NCI-H1092 (cell line): ENCODE results near the gene KEL.

ENCODE experiments used
- DNase-seq: peaks from one replicate; lab custom pipeline; 2025; lab: John Stamatoyannopoulos, UW

The KEL gene

DNA sequence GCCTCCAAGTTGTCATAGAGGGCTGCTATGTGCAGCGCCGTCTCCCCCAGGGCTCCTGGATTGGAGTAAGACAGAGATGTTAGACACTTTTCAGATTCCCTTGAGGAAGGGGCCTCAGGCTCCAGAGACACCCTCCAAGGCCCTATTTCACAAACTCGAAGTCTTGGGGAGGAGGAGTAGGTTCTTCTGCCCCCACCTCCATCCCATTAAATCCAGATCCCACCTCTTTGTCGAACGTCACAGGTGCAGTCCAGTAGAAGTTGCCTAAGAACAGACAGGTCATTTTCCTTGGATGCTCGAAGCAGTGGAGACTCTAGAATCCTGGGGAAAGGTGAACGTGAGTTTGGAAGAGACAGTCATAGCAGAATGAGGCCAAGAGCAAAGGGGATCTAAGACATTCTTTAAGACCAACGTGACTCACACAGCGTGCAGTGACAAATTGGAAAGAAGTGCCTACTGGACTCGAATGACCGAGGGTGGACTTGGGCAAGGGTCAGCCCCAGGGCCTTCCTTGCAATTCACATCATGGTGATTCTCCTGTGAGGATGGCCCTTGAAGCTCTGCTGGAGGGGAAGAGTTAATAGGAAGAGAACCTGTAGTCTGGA is 31.9 kb downstream of the KEL start:
- no peak for DNase-seq

DNA sequence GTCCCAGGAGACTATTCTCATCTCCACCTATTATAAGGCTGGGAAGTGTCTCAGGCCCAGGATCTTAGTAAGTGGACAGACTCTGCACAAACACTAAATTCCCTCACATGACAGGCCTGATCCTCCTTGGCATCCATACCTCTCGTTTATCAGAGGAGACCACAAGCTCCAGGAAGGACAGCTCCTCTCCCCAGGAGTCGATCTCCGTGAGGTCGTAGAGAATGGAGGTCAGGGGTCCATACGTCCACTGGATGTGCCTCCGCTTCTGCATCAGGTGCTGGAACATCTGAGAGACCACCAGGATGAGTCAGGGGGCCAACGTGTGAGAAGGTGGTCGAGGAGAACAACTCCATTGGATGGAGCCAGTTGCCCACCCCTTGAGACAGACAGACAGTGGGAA is 34.2 kb downstream of the KEL start:
- no peak for DNase-seq

DNA sequence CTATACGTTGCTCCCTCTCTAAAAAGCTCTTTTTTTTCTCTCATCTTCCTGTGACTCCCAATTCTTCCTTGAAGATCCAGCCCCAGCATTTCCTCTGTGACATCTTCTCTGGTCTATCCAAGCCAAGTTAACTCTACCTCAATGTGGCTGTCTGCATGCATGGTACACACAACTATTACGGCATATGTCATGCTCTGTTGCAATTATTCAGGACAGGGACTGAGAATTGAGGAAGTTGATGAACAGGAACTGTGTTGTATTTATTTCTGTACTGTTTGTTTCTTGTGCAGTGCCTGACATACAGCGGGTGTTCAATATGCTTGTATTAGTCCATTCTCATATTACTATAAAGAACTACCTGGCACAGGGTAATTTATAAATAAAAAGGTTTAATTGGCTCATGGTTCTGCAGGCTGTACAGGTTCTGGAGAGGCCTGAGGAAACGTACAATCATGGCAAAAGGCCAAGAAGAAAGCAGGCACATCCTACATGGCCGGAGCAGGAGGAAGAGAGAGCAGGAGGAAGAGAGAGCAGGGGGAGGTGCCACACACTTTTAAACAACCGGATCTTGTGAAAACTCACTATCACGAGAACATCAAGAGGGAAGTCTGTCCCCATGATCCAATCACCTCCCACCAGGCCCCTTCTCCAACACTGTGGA is 34.9 kb downstream of the KEL start:
- no peak for DNase-seq

DNA sequence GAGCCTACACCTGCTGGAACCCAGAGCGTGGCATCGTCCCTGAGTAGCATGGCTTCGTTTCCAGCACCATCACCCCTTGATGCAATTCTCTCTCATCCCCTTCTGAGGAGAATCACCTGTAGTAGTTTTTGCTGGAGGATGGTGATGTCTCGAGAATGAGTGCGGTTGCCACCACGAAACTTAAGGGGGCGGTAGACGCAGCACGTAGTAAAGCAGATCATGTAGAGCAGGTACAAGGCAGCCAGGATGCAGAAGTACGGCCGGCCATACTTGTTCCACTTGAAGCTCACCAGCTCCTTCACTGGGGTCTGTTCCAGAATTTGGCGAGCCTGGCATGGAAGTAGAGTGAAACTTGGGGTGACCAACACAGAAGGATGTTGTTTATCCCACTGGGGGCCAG is 36.8 kb downstream of the KEL start:
- DNase-seq: no peak

DNA sequence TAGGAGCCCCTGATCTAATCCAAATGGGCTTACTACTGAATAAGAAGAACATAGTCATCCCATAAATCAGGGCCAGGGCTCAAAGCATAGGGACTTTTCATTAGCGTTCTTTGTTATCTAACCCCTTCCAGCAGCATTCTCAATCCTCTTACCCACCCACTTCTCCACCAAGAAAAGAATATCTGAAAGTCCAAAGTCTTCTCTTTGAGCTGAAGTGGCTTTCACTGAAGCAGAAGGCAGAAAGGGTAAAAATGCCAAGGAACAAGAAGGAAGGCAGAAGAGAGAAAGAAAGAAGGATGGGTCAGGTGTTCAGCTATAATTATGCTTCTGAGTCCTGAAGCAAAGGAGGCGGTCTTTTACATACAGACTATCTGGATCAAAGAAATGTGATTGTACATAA is 38.8 kb downstream of the KEL start:
- DNase-seq: no peak

DNA sequence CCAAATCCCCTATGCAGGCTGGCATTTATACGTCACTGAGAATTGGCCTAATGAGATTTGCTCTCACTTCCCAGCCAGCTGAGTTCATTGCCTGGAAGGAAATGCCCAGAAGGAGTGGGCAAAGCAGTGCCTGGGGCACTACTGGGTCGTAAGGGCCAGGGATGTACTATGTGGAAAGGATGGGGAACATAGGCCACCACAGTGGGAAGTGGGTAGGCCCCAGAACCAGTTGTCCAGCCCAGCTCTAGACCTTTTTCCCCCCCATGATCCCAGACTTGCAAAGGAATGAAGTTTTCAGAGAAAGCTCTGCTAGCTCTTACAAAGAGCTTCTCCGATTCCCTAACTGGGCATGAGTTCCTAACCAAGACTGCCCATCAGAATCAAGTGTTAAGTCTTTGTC is 42.5 kb downstream of the KEL start:
- no peak for DNase-seq

DNA sequence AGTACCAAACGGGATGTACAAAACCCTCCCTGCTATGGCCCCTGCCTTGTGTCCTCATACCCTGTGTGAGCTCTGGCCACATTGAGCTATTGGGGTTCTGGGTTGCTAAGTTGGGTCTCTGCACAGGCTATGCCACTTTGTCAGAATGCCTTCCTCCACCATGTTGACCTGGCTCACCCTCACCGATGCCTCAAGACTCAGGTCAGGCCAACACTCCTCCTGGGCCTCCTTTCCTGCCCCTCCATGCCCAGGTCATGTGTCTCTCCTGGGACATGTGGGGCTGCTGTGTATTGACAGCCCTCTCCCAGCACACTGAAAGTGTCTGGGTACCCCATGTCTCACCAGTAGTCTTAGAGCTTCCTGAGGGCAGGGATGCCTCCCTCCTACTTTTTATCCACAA is 43.3 kb downstream of the KEL start:
- DNase-seq: no peak

DNA sequence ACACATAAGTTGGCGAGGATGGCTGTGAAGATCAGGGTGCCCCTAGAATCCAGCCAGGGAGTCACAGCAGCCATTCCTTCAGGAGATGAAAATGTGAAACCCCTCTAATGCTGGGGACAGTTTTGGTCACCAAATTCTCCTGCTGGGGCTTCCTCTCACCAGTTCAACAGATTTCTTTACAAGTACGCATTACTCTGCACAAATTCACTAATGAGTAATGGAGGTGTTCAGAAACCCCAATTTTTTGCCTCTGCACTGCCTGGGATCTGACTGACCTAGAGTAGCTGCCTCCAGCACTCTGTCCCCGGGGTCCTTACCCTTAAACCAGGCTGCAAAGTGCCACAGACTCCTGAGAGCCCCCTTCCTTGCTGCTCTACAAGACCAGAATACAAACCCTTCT is 44.7 kb downstream of the KEL start:
- DNase-seq: no peak

DNA sequence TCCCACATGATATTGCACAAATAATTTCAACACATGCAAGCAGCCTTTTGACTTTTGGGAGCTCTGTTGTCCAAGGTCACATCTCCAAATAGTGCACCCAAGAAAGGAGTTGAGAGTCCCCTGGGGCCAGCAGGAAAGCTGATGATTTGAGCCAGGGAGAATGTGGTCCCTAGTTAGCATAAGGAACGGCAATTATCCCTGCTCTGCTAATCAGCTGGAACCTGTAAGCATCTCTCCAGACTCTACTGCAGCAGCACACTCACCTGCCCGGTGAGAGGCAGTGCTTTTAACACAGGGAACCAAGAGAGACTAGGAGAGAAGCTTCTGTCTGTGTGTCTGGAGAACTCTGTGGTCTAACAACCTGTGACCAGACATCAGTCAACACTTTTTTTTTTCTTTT is 45.7 kb downstream of the KEL start:
- DNase-seq: no peak

DNA sequence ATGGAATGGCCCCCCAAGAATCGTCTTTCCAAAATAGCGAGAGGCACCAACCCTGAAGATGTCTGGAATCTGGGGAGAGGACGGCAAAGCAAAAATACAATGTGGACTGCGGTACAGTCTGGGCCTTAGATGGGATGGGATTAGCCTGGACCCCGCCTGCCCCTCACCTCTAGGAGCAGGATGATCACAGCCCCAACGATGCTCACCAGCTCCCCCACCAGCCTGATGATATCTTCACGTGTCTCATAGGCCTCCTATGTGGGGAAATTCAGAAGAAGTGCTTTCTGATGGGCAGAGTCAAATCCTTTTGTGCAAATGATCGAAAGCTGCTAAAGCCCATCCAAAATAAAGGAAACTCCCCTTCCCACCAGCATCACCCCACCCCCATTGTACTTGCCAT is 46.8 kb downstream of the KEL start:
- DNase-seq: no peak

DNA sequence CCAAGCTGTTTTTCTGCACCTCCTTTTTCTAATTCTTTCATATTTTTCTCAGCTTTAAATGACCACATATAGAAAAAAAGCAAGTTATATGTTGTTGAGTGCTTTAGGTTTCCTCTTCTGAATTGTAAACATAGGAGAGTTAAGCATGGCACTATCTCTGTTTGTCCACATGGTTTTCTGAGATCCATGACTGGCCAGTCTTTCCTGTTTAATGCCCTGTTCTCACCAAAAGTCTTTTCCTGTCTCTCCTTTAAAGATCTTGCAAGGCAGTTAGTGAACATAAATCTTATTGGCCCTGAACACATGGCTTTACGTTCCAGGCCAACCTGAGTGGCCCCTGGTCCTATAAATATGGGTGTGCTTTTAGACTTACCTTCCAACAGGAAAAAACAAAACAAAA is 48.0 kb downstream of the KEL start:
- DNase-seq: no peak

DNA sequence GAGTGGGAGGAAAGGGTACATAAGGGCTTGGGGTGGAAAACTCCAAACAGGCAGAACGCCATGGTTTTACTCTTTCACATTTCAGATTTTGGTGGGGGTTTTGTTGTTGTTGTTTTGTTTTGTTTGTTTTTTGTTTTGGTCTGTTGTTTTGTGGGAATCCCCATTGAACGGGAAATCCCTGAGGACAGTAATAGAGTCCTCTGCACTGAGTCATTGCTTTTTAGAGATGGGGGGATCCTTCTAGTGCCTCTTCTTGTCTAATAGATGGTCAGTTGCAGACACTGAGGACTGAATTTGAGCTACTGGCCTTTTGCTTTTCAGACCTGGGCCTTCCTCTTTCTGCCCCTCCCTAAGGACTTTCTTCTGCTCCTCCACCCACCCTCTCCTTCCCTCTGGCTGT is 48.6 kb downstream of the KEL start:
- DNase-seq: no peak

DNA sequence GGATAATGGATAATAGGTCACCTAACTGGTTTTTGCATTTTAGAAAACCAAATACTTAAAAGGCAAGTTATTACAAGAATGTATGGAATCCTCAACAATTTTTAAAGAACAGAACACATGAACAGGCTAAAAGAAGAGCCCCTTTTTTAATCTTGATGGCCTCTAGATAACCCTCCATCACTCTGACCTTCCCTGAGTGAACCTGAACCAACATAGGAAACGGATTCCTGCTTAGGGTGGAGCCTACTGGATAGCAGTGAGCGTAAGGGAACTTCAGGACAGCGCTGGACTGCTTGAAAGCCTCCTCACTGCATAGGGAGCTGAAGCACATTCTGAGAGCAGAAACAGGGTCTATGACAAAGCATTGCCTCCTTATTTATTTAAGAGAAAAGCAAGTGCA is 49.1 kb downstream of the KEL start:
- no peak for DNase-seq

DNA sequence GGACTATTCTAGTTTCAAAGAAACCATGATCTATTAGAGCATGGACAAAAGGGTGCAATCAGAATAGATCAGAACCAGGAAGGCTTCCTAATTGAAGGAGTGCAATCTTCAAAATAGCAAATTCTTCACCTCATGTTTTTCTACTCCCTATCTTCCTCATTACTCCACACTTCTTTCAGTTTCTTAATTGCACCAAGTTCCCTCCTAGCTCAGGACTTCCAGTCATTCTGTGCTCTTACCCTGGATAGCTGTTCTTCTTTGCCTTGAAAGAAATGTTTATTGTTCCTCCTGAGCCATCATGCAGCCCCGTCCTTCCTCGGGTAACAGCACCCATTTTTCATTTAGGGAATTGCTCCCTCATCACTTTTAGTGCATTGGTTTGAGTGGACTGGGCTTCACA is 51.7 kb downstream of the KEL start:
- DNase-seq: no peak

DNA sequence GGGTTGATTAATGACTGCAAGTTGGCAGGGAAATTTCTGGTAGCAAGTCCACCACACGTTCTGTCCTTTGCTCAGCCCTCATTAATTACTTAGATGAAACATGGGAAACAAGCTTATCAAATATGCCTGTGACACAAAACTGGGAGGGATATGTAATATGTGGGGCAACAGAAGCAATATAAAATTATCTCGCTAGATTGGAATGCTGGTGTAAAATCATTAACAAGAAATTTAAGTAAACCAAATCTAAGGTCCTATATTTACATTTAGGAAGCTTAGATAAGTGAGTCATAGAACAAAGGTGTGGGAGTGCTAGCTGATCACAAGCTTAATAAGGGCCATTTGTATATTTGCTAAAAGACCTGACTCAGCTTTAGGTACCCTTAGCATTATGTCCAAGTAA is 52.1 kb downstream of the KEL start:
- DNase-seq: no peak

DNA sequence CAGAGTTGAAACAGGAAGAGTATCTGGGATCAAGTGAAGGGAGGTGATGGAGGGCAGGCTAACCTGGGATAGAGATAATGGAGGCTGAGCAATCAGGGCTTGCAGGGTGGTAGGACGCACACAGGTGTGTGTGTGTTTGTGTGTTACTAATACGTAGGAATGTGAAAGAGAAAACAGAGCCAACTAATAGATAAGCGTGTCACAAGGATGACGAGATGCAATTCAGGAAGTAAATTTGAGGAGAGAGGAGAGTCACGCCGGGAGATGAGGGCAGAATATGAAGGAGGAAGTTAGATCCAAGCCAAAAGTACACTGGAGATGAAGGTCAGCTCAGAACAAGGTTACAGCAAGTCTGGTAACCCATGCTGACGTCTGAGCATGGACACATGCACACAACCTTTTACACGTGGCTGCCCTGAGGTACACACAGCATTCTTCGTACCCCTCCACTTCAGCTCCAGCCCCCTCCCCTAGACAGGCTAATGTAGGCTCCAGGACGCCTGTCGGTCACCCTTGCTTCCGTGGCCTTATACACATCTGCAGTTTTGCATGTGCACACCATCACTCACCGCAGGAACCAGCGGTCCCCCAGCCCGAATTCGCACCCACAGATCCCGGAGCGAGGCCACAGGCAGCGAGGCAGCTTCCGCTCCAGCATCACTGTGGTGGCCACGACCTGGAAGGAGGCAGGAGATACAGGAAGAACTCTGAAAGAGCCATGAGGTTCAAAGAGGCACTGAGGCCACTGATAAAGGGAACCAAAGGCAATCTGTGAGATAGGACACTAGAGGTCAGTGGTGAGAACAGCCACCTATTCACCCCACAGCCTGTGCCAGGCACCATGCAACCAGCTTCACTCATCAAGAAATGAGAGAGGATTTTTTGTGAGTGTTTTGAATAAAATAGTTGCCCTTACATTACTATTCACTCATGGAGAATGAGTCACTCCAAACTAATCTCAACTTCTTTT is 53.0 kb downstream of the KEL start:
- DNase-seq: no peak

DNA sequence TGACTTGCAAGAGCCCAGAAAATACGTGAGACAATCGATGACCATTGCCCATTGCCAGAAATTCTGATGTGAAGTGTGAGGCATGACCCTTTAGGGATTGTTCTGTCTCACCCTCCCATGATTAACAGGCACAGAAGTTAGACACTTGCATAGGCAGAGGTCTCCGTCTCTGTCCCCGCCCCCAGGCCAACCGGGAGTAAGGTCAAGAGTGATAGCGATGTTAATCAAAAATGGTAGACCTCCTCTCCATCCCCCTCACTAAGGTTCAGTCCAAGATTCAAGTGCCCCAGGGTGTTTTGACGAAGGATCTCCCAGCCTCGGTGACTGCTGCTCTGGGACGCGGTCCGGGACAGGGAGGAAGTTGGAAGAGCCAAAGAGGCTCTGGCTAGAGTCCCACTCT is 53.9 kb downstream of the KEL start:
- no peak for DNase-seq

DNA sequence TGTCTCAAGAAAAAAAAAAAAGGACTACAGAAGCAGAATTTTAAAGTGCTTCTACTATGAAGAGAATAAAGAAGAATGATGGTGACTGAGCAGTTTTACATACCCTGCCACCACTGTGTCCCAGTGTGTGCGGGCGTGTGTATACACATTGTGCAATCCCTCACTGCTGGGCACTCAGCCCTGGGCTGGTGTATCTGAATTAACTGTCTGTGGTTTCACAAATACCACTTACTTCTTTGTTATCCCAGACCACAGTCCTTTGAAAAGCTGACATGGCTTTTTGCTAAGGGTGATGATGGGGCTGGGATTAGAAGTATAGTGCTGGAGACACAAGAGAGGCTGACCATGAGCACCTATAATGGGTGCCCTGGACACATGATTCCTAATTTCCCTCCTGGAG is 55.5 kb downstream of the KEL start:
- DNase-seq: no peak

DNA sequence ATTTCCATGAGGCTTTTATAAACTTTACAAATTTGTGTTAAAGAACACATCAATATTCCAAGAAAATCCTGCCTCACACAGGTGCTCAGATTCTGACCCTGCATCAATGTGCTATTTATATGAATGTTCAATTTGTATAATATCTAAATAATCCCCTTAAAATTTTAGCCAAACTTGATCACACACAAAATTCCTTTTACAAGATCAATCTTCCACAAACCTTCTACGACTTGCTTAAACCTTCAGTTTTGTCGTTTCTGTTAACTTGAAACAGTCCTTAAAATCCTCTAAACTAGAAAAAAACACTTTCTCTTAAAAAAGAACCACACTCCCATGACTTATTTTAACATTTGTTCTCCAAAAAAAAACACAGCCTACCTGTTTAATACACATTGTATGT is 56.4 kb downstream of the KEL start:
- DNase-seq: no peak

DNA sequence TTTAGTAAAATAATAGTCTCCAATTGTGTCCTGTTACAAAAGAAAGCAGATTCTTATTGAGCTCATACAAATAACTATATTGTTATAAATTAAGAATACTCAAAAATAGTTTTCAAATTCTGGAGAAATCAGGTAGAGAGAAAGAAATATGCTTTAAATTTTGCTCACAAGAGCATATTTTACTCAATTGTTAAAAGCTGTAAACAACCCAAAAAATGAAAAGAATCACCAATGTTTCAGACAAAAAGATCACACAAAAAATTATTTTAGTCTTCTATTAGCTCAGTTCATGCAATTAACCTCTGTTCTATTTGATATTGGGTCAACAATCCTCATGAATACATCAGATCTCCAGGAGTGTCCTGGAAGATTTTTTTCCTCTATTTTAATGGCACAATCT is 58.0 kb downstream of the KEL start:
- no peak for DNase-seq

DNA sequence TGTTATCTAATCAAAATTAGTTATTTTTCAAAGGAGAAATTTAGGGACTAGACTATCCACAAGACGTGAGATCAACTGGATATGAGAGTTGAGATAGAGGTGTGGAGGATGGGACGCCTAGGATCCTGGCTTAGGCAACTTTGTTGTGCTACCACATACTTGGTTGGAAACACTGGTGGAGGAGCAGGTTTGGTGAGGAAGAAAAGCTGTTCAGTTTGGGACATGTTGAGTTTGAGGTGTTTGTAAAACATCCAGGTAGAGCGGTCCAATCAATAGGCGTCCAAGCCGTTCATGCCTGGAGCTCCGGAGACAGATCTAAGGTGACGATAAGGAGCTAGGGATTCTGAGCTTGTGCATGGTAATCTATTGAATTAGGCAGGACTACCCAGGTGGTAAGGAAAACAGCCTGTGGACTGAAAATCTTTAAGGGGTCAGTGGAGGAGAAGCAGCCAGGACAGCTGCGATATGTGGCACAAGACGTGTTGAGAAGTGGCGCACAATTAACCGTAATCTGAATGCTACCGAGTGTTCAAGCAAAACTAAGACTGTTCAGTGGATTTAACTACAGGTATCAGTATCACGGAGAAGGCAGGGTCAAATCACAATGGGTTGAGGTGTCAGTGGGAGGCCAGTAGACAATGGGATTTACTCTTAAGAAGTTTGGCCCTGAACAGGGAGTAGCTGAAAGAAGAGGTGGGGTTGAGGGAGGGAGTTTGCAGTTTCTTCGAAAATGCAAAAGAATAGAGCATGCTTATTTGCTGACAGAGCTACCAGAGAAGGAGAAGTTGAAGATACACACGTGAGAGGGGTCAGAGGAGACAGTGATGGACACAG is 60.5 kb downstream of the KEL start:
- DNase-seq: no peak

DNA sequence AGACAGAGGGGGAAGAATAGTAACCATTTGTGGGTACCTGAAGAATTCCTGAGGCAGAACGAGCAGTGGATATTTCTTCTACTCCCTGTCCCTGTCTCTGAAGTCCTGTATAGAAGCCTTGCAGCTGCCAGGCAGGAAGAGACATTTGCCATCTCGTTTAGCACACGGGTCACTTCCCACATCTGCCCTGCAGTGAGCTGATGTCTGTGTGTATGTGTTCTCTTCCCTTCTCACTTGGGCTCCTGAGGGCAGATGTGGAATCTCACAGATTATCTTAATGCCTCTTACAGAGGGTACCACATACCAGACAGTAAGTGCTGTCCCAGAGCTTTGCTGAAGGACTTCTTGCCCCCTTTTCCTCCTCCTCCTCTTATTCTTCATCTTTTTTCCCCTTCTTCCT is 62.5 kb downstream of the KEL start:
- no peak for DNase-seq
